ENCODE measurements around the gene INSYN1. TPM values are rescaled to one million over a fixed set of nuclear protein-coding genes. Genes with fewer than 3 reads are reported as not detected.
A peak's percentile ranks its signal among the peaks of the same experiment; 100 is the strongest.

INSYN1 gene
- polyA plus RNA-seq, 1 donor from 2014 or later, result 21.3 TPM

DNA sequence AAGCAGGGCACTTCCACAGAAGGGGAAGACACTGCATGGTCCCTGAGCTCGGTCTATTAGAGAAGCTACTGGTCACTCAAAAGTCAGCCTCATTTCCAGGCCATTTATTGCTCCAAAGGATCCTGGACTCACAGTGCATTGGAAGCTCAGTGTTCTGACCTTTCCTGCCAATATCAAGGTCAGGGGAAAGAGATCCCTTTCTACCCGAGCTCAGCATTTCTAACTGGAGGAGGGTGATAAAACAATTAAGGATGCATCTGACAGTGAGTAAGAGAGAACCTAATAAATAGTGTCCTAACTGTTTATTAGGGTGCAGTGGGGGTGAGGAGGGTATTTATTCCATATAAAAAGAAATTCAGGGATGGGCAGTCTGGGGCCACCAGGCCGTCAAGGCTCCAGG, 26.8 kb upstream of the INSYN1 start:
- H3K4me3 ChIP-seq (ENCODE audit: low read length), result no peak overlapping the region
- TF ChIP-seq MXI1 (conservative IDR thresholded peaks at IDR 0.05; ENCODE audit: poor library complexity, severe bottlenecking), result no peak
- no peak for TF ChIP-seq TAF1 (IDR thresholded peaks at IDR 0.05; ENCODE audit: low read depth)
- no peak for TF ChIP-seq EP300 (conservative IDR thresholded peaks at IDR 0.05; ENCODE audit: poor library complexity, severe bottlenecking)
- TF ChIP-seq EZH2 (IDR thresholded peaks at IDR 0.05; ENCODE audit: borderline replicate concordance, insufficient read depth, low read length, poor library complexity, severe bottlenecking), result no peak
- no peak for TF ChIP-seq POLR2AphosphoS5 (IDR thresholded peaks at IDR 0.05)
- no peak for TF ChIP-seq RAD21 (conservative IDR thresholded peaks at IDR 0.05)
- no peak for TF ChIP-seq SMC3 (conservative IDR thresholded peaks at IDR 0.05; ENCODE audit: poor library complexity)
- TF ChIP-seq, protein P1, sequence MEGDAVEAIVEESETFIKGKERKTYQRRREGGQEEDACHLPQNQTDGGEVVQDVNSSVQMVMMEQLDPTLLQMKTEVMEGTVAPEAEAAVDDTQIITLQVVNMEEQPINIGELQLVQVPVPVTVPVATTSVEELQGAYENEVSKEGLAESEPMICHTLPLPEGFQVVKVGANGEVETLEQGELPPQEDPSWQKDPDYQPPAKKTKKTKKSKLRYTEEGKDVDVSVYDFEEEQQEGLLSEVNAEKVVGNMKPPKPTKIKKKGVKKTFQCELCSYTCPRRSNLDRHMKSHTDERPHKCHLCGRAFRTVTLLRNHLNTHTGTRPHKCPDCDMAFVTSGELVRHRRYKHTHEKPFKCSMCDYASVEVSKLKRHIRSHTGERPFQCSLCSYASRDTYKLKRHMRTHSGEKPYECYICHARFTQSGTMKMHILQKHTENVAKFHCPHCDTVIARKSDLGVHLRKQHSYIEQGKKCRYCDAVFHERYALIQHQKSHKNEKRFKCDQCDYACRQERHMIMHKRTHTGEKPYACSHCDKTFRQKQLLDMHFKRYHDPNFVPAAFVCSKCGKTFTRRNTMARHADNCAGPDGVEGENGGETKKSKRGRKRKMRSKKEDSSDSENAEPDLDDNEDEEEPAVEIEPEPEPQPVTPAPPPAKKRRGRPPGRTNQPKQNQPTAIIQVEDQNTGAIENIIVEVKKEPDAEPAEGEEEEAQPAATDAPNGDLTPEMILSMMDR (IDR thresholded peaks at IDR 0.05; ENCODE audit: poor library complexity, severe bottlenecking), result no peak
- H3K9ac ChIP-seq (ENCODE audit: low read length), result no peak overlapping the region

DNA sequence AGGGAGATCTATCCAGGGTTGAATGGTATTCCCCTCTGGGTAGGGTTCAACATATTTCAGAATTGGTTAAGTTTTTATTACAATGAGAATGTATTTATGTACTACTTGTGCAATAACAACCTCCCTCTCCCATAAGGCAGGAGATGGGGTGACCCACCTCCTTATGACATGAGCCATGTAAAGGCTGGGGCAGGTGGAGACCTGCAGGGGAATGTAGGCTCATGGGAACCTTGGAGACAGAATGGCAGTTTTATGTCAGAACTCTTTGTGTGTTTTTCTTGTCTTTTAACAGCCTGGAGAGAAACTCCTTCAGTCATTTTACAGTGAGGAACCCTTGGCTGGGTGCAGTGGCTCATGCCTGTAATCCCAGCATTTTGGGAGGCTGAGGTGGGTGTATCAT, 24.6 kb upstream of the INSYN1 start:
- TF ChIP-seq RAD21 (conservative IDR thresholded peaks at IDR 0.05), result no peak
- TF ChIP-seq SMC3 (conservative IDR thresholded peaks at IDR 0.05; ENCODE audit: poor library complexity), result no peak
- TF ChIP-seq, protein P1 (IDR thresholded peaks at IDR 0.05; ENCODE audit: poor library complexity, severe bottlenecking), result no peak
- TF ChIP-seq TAF1 (IDR thresholded peaks at IDR 0.05; ENCODE audit: low read depth), result no peak
- TF ChIP-seq, protein P2, sequence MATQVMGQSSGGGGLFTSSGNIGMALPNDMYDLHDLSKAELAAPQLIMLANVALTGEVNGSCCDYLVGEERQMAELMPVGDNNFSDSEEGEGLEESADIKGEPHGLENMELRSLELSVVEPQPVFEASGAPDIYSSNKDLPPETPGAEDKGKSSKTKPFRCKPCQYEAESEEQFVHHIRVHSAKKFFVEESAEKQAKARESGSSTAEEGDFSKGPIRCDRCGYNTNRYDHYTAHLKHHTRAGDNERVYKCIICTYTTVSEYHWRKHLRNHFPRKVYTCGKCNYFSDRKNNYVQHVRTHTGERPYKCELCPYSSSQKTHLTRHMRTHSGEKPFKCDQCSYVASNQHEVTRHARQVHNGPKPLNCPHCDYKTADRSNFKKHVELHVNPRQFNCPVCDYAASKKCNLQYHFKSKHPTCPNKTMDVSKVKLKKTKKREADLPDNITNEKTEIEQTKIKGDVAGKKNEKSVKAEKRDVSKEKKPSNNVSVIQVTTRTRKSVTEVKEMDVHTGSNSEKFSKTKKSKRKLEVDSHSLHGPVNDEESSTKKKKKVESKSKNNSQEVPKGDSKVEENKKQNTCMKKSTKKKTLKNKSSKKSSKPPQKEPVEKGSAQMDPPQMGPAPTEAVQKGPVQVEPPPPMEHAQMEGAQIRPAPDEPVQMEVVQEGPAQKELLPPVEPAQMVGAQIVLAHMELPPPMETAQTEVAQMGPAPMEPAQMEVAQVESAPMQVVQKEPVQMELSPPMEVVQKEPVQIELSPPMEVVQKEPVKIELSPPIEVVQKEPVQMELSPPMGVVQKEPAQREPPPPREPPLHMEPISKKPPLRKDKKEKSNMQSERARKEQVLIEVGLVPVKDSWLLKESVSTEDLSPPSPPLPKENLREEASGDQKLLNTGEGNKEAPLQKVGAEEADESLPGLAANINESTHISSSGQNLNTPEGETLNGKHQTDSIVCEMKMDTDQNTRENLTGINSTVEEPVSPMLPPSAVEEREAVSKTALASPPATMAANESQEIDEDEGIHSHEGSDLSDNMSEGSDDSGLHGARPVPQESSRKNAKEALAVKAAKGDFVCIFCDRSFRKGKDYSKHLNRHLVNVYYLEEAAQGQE (IDR thresholded peaks at IDR 0.05; ENCODE audit: borderline replicate concordance), result no peak
- no peak for TF ChIP-seq EZH2 (IDR thresholded peaks at IDR 0.05; ENCODE audit: borderline replicate concordance, insufficient read depth, low read length, poor library complexity, severe bottlenecking)
- no peak for TF ChIP-seq EP300 (conservative IDR thresholded peaks at IDR 0.05; ENCODE audit: poor library complexity, severe bottlenecking)
- TF ChIP-seq MXI1 (conservative IDR thresholded peaks at IDR 0.05; ENCODE audit: poor library complexity, severe bottlenecking), result no peak
- no peak for TF ChIP-seq POLR2AphosphoS5 (IDR thresholded peaks at IDR 0.05)
- no peak overlapping the region for H3K9ac ChIP-seq (ENCODE audit: low read length)
- no peaks in the 10 kb centered on the region for H4K20me1 ChIP-seq (ENCODE audit: insufficient read depth)
- no peak overlapping the region for H3K4me2 ChIP-seq (ENCODE audit: low read length)
- H3K27ac ChIP-seq (ENCODE audit: low read length), result peak overlapping the region; percentile 23
- no peaks in the 10 kb centered on the region for H3K9me3 ChIP-seq (ENCODE audit: low read length)
- no peaks in the 10 kb centered on the region for H3K27me3 ChIP-seq (ENCODE audit: insufficient read depth, low read depth, low read length)
- no peaks in the 10 kb centered on the region for H3K36me3 ChIP-seq (ENCODE audit: insufficient read depth, low read length)
- no peak overlapping the region for H2AFZ ChIP-seq (ENCODE audit: low read depth, low read length)
- H3K4me3 ChIP-seq (ENCODE audit: low read length), result no peak overlapping the region
- no peaks in the 10 kb centered on the region for H3F3A ChIP-seq (ENCODE audit: insufficient read depth, low read length, poor library complexity, severe bottlenecking)
- no peaks in the 10 kb centered on the region for H3K79me2 ChIP-seq (replicated peaks; ENCODE audit: insufficient read depth, low read length)
- H3K9me2 ChIP-seq (ENCODE audit: insufficient read depth, low read length), result no peaks in the 10 kb centered on the region

More for the DNA sequence above, 26.8 kb upstream of the INSYN1 start:
- H3F3A ChIP-seq (ENCODE audit: insufficient read depth, low read length, poor library complexity, severe bottlenecking), result no peaks in the 10 kb centered on the region
- H2AFZ ChIP-seq (ENCODE audit: low read depth, low read length), result no peak overlapping the region
- H3K79me2 ChIP-seq (replicated peaks; ENCODE audit: insufficient read depth, low read length), result no peaks in the 10 kb centered on the region
- H4K20me1 ChIP-seq (ENCODE audit: insufficient read depth), result no peaks in the 10 kb centered on the region
- H3K27me3 ChIP-seq (ENCODE audit: insufficient read depth, low read depth, low read length), result no peaks in the 10 kb centered on the region
- no peaks in the 10 kb centered on the region for H3K9me3 ChIP-seq (ENCODE audit: low read length)
- H3K27ac ChIP-seq (ENCODE audit: low read length), result no peak overlapping the region
- no peaks in the 10 kb centered on the region for H3K9me2 ChIP-seq (ENCODE audit: insufficient read depth, low read length)
- no peaks in the 10 kb centered on the region for H3K36me3 ChIP-seq (ENCODE audit: insufficient read depth, low read length)
- no peak overlapping the region for H3K4me2 ChIP-seq (ENCODE audit: low read length)

All from neural cell (in vitro differentiated cells).